Testis (tissue), 2 donors: ENCODE data around the gene OLA1.

Experiments used
- CTCF ChIP-seq, 3 experiments: fragments of 450-650 bp in 2 of 3; fragments of 200-600 bp in 1 of 3; sonication (generic) in 1 of 3; IDR thresholded peaks; one replicate each; pipeline ENCODE4 v1.5.1; 2016 to 2019; ENCODE audit warnings: antibody characterized with exemption in 3 of 3, mild to moderate bottlenecking in 2 of 3, moderate library complexity in 1 of 3
- POLR2A ChIP-seq: fragments of 450-650 bp; IDR thresholded peaks from one replicate; pipeline ENCODE4 v1.6.1; 2017; ENCODE audit warnings: antibody characterized with exemption, mild to moderate bottlenecking, moderate library complexity

- no peak for TF ChIP-seq CTCF (IDR thresholded peaks at IDR 0.05)
- no peak for TF ChIP-seq POLR2A
Observed at GRCh38 chr2:174076975-174077374, 171.4 kb downstream of the OLA1 start.
